GM12878 (cell line): ENCODE measurements around the gene CENPC. TPM values are rescaled to one million over a fixed set of nuclear protein-coding genes. Genes with fewer than 3 reads are reported as not detected.

ENCODE experiments used
- BRCA1 ChIP-seq: IDR thresholded peaks from 2 replicates; pipeline ENCODE4 v1.6.1; 2011; ENCODE audit warnings: low read depth, low read length, improper control_type of control experiment
- CHD1 ChIP-seq: IDR thresholded peaks from 2 replicates; pipeline ENCODE4 v1.6.1; 2012; ENCODE audit warnings: low read depth, low read length, improper control_type of control experiment
- CHD2 ChIP-seq: IDR thresholded peaks from 2 replicates; pipeline ENCODE4 v1.6.1; 2011; ENCODE audit warnings: low read depth, low read length, improper control_type of control experiment, borderline replicate concordance
- CREB1 ChIP-seq: IDR thresholded peaks from 2 replicates; pipeline ENCODE4 v1.6.1; 2012; ENCODE audit warnings: low read depth, mild to moderate bottlenecking, inconsistent platforms
- ETV6 ChIP-seq, 2 experiments: fragments of 450-650 bp in 1 of 2; IDR thresholded peaks in 1 of 2; conservative IDR thresholded peaks in 1 of 2; 2 replicates each; pipeline ENCODE4 v1.6.1; 2014; ENCODE audit warnings: antibody characterized with exemption in 1 of 2, borderline replicate concordance in 1 of 2, low read depth in 1 of 2, mild to moderate bottlenecking in 1 of 2, moderate library complexity in 1 of 2
- GABPA ChIP-seq: IDR thresholded peaks from 2 replicates; pipeline ENCODE4 v1.6.1; 2014; ENCODE audit warnings: antibody characterized with exemption, low read depth, mild to moderate bottlenecking, inconsistent platforms
- HDGF ChIP-seq: fragments of 450-650 bp; IDR thresholded peaks from 2 replicates; pipeline ENCODE4 v1.6.1; 2016; ENCODE audit warnings: antibody characterized with exemption
- IKZF2 ChIP-seq, 2 experiments: fragments of 450-650 bp; IDR thresholded peaks; 2 replicates each; pipeline ENCODE4 v1.6.1; 2017; ENCODE audit warnings: mild to moderate bottlenecking in 2 of 2, moderate library complexity in 2 of 2
- IRF4 ChIP-seq: IDR thresholded peaks from 2 replicates; pipeline ENCODE4 v1.6.1; 2011; ENCODE audit warnings: low read depth, low read length
- KAT2A ChIP-seq: conservative IDR thresholded peaks from 2 replicates; pipeline ENCODE4 v1.6.1; 2011; ENCODE audit warnings: low read depth, low read length; ENCODE audit not compliant: control insufficient read depth
- NFYA ChIP-seq: IDR thresholded peaks from 2 replicates; pipeline ENCODE4 v1.6.1; 2011; ENCODE audit warnings: low read depth, mild to moderate bottlenecking, low read length, improper control_type of control experiment, borderline replicate concordance
- NRF1 ChIP-seq: conservative IDR thresholded peaks from 2 replicates; pipeline ENCODE4 v1.6.1; 2011; ENCODE audit warnings: mild to moderate bottlenecking, low read depth, low read length, improper control_type of control experiment
- POU2F2 ChIP-seq: IDR thresholded peaks from 3 replicates; pipeline ENCODE4 v1.6.1; 2011; ENCODE audit warnings: low read depth, mild to moderate bottlenecking, low read length, borderline replicate concordance
- RCOR1 ChIP-seq: conservative IDR thresholded peaks from 2 replicates; pipeline ENCODE4 v1.6.1; 2012; ENCODE audit warnings: low read depth, low read length, improper control_type of control experiment
- SMARCA5 ChIP-seq: fragments of 450-650 bp; IDR thresholded peaks from 2 replicates; pipeline ENCODE4 v1.6.1; 2017; ENCODE audit warnings: mild to moderate bottlenecking
- SP1 ChIP-seq: IDR thresholded peaks from one replicate; pipeline ENCODE4 v1.6.1; 2011; ENCODE audit warnings: low read depth, low read length
- ZNF207 ChIP-seq: fragments of 450-650 bp; IDR thresholded peaks from 2 replicates; pipeline ENCODE4 v1.6.1; 2014; ENCODE audit warnings: antibody characterized with exemption, mild to moderate bottlenecking, borderline replicate concordance
- ZNF384 ChIP-seq: IDR thresholded peaks from 2 replicates; pipeline ENCODE4 v1.6.1; 2012; ENCODE audit warnings: low read depth, mild to moderate bottlenecking, low read length, improper control_type of control experiment, borderline replicate concordance
- ZSCAN29 ChIP-seq: fragments of 450-650 bp; IDR thresholded peaks from 2 replicates; pipeline ENCODE4 v1.6.1; 2017; ENCODE audit warnings: mild to moderate bottlenecking, moderate library complexity
- polyA plus RNA-seq, 11 experiments: library from polyadenylated mRNA; depleted of rRNA in 4 of 11; unstranded in 6 of 11; stranded (reverse) in 5 of 11; fragments of >200 nt; fragmentation: Nextera tagmentation in 4 of 11; fragmentation: Illumina TruSeq in 1 of 11; extraction: Ambion mirVana in 4 of 11; extraction: Trizol in 1 of 11; gene quantifications; 1 replicate in 1 of 11; 2 replicates in 10 of 11; pipeline versions ENCODE4 v1.2.1 to v1.2.3, GENCODE V29; 2011 to 2016; ENCODE audit warnings: inconsistent platforms in 2 of 11, missing spikeins in 2 of 11, low read depth in 1 of 11
- total RNA-seq, 4 experiments: library from RNA; depleted of rRNA in 3 of 4; stranded (reverse); fragments of >200 nt in 3 of 4; fragmentation: Illumina TruSeq in 1 of 4; extraction: Trizol in 1 of 4; gene quantifications; 2 replicates each; pipeline versions ENCODE4 v1.2.1 to v1.2.3, GENCODE V29; 2013 to 2021
- TF ChIP-seq, protein P1 (sequence below): fragments of 450-650 bp; IDR thresholded peaks from 2 replicates; pipeline ENCODE4 v1.6.1; 2016; ENCODE audit warnings: mild to moderate bottlenecking
- TF ChIP-seq, protein P2 (sequence below): fragments of 450-650 bp; IDR thresholded peaks from 2 replicates; pipeline ENCODE4 v1.6.1; 2017; ENCODE audit warnings: low read depth, mild to moderate bottlenecking, moderate library complexity
- TF ChIP-seq, protein P3 (sequence below): fragments of 450-650 bp; formaldehyde crosslinking; IDR thresholded peaks from 2 replicates; pipeline ENCODE4 v1.4.0; 2022; ENCODE audit warnings: mild to moderate bottlenecking, moderate library complexity
- TF ChIP-seq, protein P4 (sequence below): IDR thresholded peaks from 2 replicates; pipeline ENCODE4 v1.6.1; 2011; ENCODE audit warnings: borderline replicate concordance, low read depth, mild to moderate bottlenecking, moderate library complexity, low read length; ENCODE audit not compliant: insufficient read depth, poor library complexity, severe bottlenecking

Gene CENPC
- total and polyA plus RNA-seq, 10 of the 15 experiments (the other 5 are each of a cell fraction or from before 2014, with no cell fraction given): 13.1 to 34.9 (median 20.3) TPM

DNA sequence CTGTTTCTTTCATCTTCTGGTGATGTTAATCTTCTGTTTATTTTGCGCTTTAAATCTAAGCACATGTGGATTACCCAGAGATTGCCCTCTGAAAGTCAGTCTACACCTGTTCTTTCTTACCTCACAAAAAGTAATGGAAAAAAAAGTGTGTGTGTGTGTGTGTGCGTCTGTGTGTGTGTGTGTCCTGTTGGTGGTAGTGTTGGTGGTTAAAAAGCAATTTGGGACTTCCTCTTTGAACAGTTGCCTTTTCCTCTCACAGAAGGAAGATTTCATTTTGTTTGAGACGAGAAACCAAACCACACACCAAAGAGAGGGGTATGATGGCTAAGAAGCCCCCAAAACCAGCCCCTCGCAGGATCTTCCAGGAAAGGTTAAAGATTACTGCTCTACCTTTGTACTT lies 13.2 kb upstream of the CENPC start, which contains the start of gene STAP1 (continued):
- TF ChIP-seq, protein P1, sequence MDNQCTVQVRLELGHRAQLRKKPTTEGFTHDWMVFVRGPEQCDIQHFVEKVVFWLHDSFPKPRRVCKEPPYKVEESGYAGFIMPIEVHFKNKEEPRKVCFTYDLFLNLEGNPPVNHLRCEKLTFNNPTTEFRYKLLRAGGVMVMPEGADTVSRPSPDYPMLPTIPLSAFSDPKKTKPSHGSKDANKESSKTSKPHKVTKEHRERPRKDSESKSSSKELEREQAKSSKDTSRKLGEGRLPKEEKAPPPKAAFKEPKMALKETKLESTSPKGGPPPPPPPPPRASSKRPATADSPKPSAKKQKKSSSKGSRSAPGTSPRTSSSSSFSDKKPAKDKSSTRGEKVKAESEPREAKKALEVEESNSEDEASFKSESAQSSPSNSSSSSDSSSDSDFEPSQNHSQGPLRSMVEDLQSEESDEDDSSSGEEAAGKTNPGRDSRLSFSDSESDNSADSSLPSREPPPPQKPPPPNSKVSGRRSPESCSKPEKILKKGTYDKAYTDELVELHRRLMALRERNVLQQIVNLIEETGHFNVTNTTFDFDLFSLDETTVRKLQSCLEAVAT: peak; percentile 76
- TF ChIP-seq, protein P2, sequence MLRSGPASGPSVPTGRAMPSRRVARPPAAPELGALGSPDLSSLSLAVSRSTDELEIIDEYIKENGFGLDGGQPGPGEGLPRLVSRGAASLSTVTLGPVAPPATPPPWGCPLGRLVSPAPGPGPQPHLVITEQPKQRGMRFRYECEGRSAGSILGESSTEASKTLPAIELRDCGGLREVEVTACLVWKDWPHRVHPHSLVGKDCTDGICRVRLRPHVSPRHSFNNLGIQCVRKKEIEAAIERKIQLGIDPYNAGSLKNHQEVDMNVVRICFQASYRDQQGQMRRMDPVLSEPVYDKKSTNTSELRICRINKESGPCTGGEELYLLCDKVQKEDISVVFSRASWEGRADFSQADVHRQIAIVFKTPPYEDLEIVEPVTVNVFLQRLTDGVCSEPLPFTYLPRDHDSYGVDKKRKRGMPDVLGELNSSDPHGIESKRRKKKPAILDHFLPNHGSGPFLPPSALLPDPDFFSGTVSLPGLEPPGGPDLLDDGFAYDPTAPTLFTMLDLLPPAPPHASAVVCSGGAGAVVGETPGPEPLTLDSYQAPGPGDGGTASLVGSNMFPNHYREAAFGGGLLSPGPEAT: peak; percentile 71
- TF ChIP-seq CHD2 (peak; percentile 25; the same call in 1 of the 2 replicates), SP1 (no peak), KAT2A (no peak), BRCA1 (no peak), ZSCAN29 (no peak), RCOR1 (no peak), GABPA (0 out of 2 replicates have a peak, but pooled peaks have one; percentile 41), NFYA (no peak), ZNF207 (no peak), IRF4 (0 out of 2 replicates have a peak, but pooled peaks have one; percentile 31), ZNF384 (peak; percentile 66; the same call in 1 of the 2 replicates), ETV6 (conservative IDR thresholded peaks at IDR 0.05 in 1 of 2, IDR thresholded peaks at IDR 0.05 in 1 of 2; ENCODE audit: borderline replicate concordance in 1 of 2, low read depth in 1 of 2) (peak in 1 of 2 experiments; percentile 98; a peak in 2 of 4 replicates), HDGF (no peak), IKZF2 (IDR thresholded peaks at IDR 0.05) (peak; percentile 93 to 96), POU2F2 (no peak), NRF1 (no peak), SMARCA5 (0 out of 2 replicates have a peak, but pooled peaks have one; percentile 48), CHD1 (no peak), CREB1 (peak; percentile 63; the same call in 1 of the 2 replicates)
- TF ChIP-seq, protein P3, sequence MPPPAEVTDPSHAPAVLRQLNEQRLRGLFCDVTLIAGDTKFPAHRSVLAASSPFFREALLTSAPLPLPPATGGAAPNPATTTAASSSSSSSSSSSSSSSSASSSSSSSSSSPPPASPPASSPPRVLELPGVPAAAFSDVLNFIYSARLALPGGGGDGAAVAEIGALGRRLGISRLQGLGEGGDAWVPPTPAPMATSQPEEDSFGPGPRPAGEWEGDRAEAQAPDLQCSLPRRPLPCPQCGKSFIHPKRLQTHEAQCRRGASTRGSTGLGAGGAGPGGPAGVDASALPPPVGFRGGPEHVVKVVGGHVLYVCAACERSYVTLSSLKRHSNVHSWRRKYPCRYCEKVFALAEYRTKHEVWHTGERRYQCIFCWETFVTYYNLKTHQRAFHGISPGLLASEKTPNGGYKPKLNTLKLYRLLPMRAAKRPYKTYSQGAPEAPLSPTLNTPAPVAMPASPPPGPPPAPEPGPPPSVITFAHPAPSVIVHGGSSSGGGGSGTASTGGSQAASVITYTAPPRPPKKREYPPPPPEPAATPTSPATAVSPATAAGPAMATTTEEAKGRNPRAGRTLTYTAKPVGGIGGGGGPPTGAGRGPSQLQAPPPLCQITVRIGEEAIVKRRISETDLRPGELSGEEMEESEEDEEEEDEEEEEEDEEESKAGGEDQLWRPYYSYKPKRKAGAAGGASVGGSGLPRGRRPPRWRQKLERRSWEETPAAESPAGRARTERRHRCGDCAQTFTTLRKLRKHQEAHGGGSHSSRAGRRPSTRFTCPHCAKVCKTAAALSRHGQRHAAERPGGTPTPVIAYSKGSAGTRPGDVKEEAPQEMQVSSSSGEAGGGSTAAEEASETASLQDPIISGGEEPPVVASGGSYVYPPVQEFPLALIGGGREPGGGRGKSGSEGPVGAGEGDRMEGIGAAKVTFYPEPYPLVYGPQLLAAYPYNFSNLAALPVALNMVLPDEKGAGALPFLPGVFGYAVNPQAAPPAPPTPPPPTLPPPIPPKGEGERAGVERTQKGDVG (CRISPR knock-in tag): no peak
- TF ChIP-seq, protein P4, sequence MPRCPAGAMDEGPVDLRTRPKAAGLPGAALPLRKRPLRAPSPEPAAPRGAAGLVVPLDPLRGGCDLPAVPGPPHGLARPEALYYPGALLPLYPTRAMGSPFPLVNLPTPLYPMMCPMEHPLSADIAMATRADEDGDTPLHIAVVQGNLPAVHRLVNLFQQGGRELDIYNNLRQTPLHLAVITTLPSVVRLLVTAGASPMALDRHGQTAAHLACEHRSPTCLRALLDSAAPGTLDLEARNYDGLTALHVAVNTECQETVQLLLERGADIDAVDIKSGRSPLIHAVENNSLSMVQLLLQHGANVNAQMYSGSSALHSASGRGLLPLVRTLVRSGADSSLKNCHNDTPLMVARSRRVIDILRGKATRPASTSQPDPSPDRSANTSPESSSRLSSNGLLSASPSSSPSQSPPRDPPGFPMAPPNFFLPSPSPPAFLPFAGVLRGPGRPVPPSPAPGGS: no peak
